NCI-H187 (cell line): Measurements from ENCODE around the gene ACOXL.

ENCODE experiments used
- DNase-seq, 2 experiments: peaks; one replicate each; lab custom pipeline; 2025; lab: John Stamatoyannopoulos, UW

The ACOXL gene

DNA sequence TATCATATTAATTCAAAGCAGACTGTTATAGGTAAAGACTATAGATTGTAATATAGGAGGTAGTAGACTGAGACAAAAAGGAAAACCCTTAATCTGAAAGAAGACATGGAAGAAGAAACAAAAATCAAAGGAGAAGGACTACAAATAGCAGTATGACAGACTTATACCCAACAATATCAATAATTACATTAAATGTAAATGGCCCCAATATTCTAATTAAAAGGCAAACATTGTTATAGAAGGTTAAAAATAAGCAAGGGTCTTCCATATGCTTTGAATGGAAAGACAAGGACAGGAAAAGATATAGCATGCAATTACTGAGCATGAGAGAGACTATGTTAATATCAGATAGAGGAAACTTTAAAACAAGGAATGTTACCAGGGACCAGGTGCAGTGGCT lies 278.8 kb downstream of the ACOXL start:
- no peak for DNase-seq

DNA sequence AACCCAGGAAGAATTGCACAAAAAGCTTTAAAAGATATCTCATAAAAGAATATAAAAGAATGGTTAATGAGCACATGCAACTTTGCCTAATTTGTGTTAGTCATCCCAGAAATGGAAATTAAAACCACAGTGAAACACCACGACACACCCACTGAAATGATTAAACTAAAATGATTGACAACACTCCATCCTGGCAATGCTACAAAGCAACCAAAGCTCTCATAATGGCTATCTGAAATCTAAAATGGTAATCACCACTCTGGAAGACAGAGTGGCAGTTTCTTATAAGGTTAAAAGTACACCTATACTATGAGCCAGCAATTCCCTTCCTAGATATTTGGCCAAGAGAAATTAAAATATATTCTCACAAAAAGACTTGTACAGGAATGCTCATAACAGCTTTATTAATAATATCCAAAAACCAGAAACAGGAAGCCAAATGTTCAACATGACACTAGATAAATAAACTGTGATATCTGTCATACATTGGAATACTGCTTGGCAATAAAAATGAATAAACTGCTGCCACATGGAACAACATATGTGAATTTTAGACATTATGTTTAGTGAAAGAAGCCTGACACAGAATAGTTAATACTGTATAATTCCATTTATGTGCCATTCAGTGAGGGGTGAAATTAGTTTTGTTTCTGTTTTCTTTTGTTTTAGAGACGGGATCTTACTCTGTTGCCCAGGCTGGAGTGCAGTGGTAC lies 283.1 kb downstream of the ACOXL start:
- no peak for DNase-seq

DNA sequence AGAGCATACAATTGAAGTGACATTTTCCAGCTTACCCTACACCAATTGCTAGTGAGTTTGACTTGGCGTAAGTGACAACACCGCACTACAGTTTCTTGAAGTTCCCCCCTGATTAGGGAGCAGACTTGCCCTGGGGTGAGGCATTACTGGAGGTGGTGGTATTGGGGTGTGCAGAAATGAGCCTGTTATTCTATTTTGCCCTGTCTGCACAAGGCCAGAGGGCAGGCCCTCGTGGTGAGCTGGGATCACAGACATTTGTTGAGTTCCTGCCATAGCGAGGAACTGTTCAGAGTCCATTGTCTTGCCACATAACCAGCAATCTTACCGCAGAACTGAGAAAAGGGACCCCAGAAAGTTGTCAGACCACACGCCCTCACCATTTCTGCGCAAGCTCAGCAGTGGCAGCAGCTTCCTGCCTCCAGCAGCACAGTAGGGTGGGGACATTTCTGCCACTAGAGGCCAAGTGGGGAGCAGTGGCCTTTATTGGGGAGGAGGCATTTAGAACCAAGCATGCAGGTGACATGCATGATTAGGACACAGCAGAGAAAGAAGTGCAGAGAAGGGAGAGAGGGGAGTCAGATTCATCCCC lies 284.8 kb downstream of the ACOXL start:
- DNase-seq = no peak

DNA sequence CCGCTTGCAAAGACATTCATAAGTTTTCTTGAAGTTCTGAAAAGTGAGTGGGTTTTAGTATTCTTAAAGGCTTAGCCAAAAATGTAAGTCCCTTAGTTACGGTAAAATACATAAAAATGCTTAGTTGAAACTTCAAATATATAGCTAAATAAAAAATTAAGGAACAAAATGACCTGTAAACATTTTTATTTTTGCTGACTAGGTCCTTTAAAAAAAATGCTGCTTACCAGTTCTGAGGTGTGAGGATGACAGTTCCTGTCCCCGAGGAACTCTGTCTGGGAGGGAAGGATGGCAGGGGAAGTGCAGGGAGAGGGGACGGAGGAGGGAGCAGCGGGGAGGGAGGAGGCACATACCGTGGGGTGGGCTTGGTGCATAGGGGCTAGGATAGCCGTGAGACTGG lies 285.5 kb downstream of the ACOXL start:
- DNase-seq = no peak

DNA sequence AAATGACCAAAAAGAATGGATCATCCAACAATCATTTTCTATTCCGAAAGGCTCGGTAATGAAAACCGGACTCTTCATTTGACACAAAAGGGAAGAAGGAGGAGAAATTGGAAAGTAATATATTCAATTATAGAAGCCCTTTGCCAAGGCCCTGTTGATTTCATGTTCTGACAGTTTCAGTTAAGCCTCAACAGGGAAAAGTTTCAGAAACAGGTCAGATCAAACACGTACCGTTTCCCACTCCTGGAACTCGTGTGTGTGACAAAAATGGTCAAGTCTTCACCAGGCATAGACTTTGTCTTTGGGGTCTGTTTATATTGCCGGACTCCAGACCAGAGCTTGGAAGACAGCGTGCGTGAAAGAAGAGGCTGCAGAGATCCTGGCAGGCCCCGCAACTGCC lies 287.0 kb downstream of the ACOXL start:
- no peak for DNase-seq

DNA sequence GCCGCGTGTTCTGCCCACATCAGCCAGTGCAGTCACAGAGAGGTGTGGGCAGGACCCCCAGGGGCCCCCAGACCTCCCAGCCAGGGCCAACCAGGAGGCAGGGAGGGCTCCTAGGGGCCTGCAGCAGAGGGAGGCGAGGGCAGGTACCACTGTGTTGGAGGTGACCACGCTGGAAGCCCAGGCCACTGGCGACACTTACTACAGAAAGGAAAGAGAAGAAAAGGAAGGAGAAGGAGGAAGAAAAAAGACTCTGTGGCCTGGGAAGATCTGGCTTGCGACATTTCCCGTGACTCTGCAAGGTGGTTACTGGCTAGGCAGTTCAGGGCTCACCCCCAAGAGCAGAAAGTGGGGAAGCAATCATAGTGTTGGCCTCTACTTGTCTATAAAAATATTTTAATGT lies 290.3 kb downstream of the ACOXL start:
- no peak for DNase-seq

DNA sequence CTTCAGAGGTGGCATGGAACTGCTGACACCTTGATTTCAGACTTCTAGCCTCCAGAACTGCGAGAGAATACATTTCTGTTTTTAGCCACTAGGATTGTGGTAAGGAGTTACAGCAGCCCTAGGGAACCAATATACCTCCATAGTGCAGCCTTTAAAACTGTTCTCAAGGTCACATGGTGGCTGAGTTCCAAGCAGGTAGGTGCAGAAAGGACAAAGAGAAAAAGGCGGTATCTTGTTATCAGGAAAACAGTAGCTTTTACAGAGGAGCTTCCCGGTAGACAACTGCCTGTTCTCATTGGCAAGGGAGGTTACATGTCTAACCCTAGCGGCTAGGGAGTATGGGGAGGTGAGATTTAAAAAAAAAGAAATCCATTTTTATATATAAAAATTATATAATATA lies 292.1 kb downstream of the ACOXL start:
- DNase-seq = no peak

DNA sequence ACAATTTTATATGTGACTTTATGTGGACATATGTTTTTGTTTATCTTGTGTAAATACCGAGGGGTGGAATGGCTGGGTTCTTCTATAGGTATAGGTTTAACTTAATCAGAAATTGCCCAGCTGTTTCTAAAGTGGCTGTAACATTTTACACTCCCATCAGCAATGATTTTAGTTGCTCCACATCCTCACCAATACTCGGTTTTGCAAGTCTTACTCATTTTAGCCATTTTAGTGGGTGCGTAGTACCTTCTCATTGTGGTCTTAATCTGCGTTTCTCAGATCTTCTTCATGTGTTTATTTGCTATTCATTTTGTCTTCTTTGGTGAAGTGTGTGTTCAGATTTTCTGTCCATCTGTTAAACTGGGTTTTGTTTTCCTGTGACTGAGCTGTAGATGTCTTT lies 292.9 kb downstream of the ACOXL start:
- DNase-seq = no peak

DNA sequence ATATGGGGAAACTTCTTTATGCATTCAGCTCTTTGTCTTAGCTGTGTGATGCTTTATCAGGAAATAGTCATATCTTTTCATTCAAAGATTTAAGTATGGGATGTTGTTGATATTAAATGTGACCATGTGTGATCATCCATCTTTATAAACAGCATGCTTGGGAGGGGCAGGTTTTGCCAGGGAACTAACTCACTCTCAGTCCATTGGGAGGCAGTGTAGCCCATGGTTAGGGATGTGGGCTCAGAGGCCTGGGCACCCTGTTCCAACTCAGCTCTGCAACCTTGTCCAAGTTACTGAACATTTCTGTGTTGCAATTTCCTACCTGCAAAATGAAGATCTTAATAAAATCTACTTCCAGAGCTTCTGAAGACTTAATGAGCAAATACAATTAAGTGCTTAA lies 296.3 kb downstream of the ACOXL start:
- no peak for DNase-seq

DNA sequence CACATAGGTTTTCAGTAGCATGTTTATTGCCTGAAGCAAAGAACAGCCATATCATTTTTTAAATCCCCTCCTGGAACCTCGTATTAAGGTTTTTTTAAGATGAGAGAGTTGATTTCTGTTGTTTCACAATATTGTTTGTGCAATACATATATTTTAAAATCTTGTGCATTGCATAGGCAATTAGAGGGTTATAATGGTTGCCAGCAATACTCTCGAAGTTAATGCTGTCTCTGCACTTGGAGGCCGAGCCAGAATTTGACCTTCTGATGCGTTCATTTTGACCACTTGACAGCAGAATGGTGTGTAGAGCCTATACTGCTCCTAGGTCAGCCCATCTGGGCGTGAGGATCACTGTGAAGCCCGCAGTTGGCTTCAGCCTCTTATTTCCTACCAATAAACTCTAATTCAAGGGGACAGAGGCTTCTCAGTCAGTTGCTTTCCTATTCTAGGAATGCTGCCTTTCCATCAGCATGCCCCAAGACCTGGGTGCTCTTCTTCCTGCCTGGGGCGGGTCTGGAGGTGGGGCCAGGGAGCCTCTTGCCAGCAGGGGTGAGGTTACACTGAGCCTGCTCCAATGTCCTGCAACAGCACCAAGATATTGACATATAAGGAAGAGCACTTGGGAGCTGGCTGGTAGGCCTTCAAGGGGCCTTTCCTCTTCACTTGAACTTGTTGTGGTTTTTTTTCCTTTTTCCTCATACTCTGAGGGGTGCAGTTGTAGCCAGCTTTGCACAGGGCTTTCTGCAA lies 297.0 kb downstream of the ACOXL start:
- DNase-seq = no peak

DNA sequence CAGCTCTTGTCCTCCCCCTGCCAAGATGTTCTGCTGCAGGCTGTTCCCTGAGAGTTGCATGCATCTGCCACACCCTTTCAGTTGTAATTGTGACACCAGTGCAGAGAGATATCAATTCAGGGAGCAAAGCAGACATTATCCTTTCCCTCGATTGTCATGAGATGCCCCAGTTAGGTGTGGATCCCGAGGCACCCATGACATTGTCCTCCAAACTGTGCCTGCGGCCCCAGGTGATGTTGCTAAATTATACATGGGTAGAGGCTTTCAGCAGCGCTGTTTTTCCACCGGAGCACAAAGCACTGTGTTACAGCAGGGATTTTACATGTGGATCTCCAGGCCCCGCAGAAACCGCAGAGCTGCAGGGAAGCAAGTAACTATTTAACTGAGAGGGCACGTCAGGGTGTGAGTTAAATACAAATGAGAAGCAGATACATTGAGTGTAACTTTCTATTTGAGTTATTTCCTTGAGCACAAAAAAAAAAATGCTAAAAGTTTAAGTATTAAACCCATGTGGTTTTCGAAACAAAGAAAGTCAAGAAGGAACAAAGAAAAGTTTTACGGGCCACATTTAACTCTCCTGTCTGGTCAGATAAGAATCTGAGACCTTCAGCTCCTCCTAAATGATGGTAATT lies 298.0 kb downstream of the ACOXL start:
- DNase-seq = no peak

DNA sequence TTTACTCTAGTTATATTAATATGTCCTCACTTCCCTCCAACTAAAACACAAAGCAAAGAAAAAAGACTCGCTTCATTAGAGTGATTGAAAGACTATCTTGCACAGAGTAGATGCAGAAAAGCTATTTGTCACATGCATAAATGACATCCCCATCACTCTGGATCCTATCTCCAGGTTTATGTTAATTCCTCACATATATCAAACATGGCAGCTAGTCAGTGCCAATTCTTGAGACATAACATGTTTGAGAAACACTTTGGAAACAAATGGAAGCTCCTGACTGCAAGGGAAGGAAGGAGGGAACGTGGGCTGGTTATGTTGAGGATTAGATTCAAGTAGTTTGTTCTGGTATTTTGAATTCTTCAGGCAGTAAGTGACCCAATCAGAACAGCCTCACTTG lies 298.6 kb downstream of the ACOXL start:
- no peak for DNase-seq

DNA sequence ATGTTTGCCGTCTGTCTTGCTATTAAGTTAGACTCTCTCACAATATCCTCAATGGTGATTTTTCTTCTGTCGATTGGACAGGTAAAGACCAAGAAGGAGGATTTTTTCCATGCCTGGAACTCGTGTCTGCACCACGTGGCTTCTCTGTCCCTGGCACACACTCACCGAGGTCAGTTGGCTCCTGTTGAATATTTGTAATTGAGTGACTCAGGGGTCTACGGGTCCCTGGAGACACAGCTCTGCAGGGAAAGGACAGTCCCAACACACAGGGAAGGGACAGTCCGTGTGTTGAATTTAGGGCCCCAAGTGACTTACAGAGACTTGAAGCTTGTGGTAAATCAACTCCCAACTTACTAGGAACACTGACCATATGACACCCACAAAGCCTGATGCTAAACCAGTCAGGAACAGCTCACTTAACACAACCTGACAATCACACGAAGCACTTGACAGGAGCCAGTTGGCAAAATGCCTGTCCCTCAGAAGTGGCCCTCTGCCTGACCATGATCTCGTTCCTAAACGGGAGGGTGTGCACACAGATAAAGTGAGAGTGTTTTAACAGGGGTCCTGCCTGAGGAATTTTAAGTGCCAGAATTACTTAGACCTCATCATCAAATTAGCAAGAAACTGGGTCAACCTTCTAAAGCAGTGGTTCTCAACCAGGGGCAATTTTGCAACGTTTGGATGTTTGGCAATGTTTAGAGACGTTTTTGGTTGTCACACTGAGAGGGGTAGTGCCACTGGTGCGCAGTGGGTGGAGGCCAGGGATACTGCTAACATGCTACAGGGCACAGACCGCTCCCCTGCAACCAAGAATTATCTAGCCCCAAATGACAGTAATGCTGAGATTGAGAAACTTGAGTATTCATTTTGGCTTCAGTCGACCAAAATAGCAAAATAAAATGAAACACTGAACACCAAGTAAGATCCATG lies 299.4 kb downstream of the ACOXL start:
- DNase-seq = no peak

DNA sequence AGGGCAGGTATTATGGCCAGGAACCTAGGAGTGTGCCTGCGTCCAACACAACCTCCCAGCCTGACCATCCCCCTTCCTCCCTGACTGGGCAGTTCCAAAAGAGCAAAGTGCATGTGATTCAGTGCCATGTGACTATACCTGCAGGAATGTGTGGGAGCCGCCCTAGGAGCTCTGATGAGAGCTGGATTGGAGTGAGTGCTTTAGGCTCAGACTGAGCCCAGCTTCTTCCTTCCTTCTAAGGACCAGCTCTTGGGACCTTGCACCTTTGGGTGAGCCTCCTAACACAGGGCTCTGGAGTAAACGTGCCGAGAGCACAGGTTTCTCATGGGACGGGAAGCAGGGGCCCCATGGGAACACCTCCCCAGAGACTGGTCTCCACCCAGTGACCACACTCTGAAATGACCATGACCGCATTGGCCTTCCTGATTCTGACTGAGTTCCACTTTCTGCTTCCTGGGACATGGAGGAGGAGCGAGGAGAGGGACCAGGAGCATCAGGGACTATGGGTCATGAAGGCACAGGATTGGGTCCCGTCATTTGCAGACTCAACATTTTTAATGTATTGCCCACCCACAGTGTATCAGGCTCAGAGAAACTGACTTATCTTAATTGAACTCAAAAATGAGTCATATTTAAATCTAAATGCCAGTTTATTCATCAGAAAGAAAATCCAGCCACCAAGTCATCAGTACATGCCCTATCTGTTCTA lies 300.5 kb downstream of the ACOXL start:
- DNase-seq = no peak

DNA sequence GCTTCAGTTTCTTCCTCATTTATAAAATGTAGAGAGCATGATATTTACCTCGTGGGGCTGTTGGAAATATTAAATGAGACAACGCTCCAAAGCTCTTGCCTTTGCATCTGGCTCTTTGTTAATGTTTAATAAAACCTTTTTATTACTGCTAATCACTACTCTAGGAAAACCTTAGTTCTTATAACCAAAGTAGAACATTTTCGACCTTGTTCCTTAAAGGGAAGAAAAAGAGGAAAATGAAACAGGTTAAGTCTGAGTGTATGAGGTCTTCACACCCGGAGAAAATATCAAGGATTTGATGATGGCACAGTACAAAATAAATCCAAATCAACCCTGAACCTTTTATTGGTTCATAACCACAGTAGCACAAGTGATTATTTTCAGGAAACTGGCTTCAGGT lies 301.8 kb downstream of the ACOXL start:
- no peak for DNase-seq

DNA sequence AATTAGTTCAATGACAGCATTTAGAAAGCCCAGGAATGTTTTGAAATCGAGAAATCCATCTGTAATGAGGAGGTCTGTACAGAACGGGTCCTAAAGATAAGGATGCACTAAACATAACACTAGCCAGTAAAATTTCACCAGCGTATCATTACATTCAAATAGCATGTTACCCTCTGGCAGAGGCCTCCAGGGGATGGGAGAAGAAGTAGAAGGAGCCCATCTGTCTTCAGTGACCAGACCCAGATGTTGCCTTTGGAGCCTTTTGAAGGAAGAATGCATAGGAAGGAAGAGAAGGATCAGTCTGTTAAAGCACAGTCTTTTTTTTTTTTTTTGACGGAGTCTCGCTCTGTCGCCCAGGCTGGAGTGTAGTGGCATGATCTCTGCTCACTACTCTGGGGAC lies 302.2 kb downstream of the ACOXL start:
- no peak for DNase-seq

DNA sequence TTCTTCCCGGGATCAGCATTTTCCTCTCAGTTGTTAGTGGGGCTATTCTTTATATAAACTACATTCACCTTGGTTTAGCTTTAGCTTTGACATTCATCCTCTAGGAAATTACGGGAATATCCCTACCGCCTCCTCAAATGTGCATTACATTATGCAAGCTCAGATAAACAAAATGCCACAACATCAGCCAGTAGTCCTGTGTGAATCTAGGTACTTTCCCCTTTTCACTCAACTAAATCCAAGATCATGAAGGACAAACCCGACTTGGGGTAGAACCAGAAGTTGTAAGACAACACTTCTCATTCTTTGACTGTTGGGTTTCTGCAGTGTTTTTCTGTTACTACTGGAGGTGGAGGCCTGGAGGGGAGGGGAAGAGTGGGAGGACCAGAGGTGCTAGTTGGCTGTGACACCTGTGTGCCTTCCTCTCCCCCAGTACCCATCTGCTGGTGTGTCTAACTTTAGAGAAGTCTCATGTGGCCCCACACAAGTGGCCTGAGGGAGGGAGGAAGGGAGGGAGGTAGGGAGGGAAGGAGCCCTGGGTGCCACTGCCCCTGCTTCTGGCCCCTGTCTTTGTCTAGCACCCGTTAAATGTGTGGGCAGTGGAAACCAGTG lies 303.6 kb downstream of the ACOXL start:
- no peak for DNase-seq

DNA sequence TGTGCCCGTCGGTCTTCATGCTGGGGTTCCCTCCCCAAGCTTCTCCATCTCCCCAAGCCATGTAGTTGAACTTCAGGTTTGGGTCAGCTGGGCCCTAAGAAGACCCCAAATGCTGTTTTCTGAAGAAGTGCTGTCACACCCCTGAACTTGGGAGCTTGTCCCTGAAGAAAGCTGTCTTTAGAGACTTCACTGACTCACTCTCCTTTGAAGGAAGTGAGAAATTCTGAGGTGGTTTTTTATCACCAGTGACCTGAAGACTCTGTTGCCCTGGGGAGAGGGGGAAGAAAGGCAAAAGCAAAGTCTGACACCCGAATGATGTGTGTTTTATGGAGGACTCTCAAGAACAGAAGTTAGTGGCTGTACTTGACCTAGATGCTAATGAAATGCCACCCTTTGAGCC lies 304.8 kb downstream of the ACOXL start:
- DNase-seq = no peak

DNA sequence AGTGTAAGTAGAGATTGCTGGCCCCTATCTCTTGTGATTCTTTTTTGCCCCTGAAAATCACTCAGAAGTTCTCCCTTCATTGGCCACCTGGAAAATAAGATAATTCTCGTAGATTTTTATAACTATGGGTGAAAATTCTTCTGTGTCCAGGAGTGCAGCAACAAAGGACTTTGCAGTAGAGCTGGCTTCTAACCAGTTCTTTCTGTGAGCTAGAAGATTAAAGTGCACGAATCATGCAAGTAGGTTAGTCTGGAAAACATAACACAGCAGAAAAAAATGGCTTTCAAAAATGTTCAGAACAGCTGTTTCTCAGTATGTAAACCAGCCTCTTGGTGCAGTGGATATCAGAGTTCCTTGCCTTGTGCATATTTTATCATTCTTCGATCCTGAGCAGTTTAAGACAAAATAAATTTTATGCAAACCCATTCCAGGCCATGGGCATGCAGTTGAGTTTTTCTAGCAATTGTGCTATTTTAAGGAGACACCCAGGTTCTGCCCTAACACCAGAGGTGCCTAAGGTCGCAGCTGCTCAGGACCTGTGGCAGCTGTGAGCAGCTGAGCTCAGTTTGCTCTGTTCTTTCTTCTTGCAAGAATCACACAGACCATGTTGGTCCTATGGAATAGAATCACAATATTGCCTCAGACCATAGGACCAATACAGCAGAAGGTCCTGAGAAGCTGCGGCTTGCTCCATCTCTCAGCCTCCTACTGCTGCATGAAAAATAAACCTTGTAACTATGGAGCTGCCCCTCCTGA lies 307.4 kb downstream of the ACOXL start:
- no peak for DNase-seq
